CD4-positive, alpha-beta T cell treated with Interleukin-1 beta for 1 hour (primary cell): ENCODE results near the gene PDZD2.
A peak's percentile ranks its signal among the peaks of the same experiment; 100 is the strongest.
"Not testable (repeated sequence)": the region's sequence is repeated elsewhere in the genome, so short reads cannot be mapped to it uniquely, and the experiment has no call there.

Source experiments
- DNase-seq, 2 donors: peaks; one replicate each; pipeline ENCODE4 v3.0.0-alpha.2; 2020 to 2022

The PDZD2 gene

DNA sequence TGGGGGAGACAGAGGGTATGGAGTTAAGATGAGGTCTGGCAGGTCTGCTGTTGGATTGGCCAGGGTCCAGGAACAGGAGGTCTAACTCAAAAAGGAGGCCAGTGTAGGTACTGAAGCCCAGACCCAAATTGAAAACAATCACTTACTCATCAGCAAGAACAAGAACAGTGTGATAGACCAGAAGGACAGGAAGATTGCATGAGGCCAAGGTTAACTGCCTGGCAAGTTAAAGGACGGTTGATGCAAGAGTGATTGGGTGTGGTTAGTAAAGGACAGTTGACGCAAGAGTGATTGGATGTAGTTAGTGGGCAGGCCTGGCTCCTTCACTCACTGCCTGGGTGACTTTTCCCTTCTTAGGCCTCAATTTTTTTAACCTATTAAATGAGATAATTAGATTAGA, 132.6 kb downstream of the PDZD2 start:
- no peak for DNase-seq

DNA sequence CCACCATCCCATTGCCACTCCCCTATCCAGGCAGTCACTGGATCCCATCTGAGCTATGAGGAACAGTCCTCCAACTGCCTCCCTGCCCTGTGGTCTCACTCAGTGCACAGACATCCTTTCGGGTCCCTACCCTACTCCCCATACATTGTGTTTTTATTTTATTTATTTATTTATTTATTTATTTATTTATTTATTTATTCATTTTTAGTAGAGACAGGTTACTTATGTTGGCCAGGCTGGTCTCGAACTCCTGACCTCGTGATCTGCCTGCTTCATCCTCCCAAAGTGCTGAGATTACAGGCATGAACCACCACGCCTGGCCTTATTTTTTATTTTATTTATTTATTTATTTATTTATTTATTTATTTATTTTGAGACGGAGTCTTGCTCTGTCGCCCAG, 137.4 kb downstream of the PDZD2 start:
- not testable (repeated sequence) for DNase-seq

DNA sequence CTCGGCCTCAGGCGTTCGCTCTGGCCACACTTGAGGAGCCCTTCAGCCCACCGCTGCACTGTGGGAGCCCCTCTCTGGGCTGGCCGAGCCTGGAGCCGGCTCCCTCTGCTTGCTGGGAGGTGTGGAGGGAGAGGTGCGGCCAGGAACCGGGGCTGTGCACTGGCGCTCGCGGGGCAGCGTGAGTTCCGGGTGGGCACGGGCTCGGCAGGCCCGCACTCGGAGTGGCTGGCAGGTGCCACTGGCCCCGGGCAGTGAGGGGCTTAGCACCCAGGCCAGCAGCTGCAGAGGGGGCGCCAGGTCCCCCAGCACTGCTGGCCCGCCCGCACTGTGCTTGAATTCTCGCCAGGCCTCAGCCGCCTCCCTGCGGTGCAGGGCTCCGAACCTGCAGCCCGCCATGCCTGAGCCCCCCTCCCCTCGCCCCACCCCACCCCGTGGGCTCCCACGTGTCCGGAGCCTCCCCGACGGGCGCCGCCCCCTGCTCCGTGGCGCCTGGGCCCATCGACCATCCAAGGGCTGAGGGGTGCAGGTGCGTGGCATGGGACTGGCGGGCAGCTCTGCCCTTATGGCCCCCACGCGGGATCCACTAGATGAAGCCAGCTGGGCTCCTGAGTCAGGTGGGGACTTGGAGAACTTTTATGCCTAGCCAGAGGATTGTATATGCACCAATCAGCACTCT, 138.2 kb downstream of the PDZD2 start:
- no peak for DNase-seq

DNA sequence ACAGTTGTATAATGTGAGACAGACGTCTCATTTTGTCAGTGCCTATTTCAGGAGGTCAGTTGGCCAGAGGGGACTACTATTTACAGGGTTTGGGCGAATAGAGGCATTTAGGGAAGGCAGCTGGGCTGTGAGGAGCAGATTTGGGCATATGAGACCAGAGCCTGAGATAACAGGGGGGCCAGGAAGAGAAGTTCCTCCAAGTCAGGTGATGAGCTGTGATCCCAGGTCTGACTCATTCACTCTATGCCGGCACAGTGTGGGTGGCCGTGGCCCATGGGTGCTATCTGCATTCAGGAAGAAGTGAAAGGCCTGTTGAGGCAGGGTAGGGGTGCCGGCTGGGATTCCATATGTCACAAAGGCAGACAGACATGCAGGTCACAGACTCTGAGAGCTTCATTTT, 142.8 kb downstream of the PDZD2 start:
- DNase-seq: no peak

DNA sequence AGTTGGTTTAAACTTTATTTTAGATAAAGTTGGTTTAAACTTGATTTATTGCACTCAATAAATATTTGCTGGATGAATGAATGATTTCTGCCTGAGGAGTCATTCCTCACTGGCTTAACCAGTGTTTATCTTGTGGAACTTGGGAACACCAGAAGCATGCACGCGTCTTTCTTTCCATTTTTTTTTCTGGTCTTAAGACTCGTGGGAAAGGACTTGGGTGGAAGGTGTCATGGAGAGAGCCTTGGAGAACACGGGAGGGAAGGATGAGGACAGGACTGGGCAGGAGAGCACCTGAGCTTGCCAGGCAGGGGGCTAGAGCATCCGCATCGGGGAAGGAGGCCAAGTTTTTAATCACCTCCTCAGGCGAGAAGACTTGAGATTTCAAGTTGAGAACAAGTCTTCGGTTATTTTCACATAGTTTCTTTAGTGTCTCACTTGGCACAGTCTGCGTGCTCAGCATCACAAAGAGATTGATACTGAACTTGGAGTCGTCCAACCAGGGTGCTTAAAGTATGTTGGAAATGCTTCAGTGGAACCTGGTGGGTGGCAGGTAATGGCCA, 144.2 kb downstream of the PDZD2 start:
- no peak for DNase-seq

DNA sequence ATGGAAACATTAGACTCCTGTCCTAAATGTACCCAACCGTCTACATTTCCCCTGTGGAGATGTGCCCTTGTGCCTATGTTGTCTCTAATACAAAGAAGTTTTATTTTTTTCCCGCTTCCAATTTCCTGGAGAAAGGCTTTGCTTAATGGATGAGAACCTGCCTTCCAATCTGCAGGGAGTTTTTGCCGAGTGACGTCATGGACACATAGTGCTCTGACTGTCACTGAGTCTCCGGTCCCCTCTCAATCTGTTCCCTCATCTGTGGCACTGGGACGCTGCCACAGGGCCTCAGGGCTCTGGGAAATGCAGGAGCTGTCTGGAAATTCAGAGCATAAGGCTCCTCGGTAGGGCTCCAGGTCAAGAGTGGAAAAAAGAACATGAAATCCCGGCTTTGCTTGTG, 144.8 kb downstream of the PDZD2 start:
- no peak for DNase-seq

DNA sequence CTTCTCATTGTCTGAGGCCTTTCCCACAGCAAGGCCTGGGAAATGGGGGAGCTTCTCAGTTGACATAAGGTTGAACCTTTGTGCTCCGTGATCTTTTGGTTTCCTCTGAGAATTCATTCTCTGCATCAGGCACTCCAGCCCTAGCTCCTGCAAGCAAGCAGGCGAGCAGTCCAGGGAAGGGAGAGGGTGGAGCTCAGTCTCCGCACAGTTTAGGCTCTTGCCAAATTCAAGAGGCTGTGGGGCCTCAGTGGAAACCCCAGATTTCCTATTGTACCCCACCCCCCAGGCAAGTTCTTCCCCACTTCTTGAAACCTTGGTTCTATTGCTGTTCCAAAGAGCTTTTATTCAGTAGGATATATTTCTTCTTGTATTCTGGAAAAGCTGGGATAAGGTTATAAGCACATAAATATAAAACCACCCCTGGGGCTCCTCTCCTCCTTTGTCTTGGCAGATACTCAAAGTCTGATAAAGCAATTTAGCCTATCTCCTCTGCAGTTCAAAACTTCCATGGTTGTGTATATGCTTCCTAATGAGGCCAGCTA, 147.2 kb downstream of the PDZD2 start:
- no peak for DNase-seq

DNA sequence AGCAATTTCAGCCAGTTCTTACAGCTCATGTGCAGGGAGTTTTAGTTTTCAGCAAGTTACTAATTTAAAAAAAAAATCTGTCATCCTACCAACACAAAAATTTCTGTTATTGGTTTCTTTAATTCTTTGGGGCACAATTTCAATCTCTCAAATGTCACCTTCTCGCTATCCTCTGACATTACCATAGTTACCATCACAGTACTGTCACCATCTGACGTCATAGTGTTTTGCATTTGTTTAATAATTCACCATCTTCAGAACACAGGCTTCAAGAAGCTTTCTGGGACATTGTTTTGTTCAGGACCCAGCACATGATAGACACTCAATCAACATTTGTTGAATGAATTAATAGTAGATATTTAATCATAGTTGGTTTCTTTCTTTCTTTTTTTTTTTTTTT, 155.1 kb downstream of the PDZD2 start:
- DNase-seq: no peak

DNA sequence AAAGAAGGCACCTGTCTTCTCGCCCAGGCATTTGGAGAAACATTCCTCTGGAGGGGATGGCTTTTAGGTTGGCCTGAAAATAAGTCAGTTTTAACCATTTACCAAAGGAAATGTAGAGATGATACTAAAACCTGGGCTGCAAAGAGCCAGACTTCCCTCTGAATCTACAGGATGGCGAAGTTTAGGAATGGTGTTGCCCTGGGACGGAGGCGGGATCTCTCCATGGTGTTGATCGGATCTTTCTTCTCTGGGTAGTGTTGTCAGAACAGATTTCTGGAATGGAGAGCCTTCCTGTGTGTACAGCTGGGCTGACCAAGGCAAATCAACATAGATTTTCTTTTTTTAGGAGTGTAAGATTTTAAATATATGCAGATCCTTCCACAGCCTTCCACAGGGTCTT, 159.2 kb downstream of the PDZD2 start:
- DNase-seq: no peak

DNA sequence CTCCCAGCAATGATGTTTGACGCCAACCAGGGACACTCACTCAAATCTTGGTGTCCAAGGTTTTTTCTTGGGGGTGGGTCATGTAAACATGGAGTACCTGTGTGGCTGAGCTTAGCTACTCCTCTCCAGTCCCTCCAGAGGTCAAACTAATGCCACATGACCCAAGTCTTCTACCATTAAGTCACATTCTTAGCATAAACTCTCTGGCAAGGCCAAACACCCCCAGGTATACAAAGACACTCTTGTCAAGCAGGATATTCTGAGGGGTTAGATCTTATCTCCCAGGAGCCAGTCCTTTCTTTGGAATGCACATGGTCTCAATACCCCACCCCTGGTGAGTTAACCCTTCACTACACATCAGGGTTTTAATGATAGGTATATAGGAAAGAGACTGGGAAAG, 161.4 kb downstream of the PDZD2 start:
- no peak for DNase-seq

DNA sequence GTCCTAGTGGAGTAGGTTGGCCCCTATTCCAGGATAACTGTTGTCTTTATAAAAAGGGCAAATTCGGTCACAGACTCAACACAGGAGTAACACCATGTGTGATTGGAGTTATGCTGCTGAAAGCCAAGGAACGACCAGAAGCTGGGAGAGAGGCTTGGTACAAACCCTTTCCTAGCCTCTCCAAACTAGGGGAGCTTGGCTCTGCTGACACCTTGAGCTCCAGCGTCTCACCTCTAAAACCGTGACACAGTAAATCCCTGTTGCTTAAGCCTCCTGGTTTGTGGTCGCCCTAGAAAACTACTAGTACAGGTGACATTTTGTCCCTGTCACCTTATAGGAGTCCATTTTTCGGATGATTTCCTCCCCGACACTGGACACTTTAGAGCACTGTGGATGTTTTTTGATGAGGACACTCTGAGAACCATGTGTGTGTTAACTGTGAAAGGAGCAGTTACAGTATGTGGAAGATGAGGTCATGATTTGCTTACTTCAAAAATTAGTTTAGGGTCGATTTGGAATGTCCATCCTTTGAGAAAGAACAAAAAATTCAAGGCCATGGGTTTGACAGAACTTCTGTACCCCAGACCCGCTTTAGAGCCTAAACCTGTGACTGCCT, 167.0 kb downstream of the PDZD2 start:
- no peak for DNase-seq

DNA sequence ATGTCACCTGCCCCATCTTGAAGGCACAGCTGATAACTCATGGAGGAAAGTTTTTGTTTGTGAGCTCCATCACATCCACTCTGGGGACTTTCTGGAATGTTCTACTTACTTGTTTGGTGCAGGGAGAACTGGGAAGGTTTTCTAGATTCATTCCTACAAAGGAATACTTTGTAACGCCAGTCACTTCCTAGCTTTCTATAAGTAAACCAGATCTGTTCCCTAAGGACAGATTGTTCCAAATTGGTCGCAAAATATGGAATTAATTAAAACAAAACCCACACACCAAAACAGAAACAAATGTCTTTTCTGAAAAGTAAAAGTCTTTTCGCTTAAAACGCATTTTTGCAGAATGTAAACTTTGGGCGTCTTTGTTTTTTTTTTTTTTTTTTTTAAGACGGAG, 167.6 kb downstream of the PDZD2 start:
- DNase-seq: no peak

DNA sequence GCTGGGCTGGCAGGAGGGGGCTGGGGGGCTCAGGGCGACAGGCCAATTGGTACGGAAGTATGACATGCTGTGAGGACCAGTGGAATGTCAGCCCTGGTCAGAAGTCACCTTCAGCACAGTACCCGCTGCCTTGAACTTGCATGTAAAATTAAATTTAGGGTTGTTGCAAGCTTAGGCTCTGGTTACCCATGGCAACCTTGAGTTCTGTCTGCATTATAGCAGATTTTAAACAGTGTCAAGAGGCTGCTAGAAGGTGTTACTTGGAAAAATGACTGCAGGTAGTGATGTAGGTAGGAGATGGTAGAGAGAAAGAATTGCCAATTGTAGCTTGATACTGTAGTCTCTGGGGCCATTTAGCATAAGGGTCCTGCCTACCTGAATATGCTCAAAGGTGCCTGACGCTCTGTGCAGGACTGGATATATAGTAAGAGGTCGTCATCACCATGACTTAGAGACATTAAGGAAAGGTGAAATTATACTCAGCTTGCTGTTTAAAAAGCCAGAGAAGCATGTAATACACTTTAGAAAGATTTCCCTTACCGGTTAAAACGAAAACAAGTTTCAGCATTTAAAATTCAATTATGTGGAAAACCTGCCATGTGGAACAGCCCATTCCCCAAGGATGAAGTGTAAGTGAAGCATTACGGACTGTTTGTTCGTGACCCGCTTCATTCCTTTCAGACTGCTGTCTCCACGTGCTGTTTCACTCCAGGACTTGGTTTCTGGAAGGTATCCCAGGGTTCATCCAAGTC, 169.0 kb downstream of the PDZD2 start:
- DNase-seq: no peak

DNA sequence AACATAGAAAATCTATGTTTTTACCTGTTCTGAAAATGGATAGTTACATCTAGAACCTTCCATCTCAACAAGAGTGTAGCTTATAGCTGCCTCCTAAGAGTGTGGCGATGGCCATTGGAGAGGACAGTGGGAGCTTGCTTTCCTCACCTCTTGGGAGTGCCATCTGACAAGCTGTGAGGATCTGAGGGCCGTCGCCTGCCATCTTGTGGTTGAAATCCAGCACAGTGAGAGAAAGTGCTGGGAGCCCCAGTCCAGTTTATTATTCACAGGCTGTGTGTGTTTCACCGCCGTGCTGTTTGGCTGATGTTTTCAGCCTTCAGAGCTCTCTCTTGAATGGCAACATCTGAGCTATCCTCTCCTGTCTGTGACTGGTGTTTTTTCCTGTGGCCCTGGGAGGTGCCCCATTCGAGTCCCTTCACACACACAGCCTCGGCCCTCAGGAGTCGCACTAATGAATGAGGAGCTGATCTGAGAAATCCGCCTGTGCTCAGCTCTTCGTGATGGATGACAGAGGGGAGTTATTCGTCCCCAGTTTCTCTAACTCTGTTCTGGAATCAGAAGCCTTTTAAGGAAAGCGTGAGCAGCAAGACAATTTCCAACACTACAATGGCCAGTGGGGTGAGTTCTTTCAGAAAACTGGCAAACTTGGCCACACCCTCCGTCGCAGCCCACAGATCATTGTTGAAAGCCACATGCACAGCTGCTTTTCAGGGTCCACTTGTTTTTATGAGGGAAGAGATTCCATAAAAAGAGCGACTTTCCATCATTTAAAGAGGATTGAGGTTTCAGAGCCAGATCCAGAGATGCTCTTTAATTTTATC, 170.3 kb downstream of the PDZD2 start:
- peak; percentile 7 to 11 for DNase-seq

DNA sequence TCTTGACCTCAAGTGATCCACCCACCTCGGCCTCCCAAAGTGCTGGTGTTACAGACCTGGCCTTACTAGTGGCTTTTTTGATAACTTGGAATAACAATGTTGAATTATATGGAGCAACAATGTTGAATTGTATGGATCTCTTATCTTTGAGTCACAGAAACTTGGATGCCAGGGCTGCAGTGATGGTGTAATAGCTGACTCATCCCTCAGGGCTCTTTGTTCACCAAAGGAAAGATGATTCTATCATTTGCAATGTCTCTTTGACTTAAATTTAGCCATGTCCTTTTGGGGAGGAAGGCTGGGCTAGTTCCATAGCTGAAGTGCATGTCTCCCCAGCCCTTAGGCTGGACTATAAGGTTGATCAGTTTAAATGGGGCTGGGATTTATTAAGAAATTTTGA, 172.3 kb downstream of the PDZD2 start:
- DNase-seq: no peak

DNA sequence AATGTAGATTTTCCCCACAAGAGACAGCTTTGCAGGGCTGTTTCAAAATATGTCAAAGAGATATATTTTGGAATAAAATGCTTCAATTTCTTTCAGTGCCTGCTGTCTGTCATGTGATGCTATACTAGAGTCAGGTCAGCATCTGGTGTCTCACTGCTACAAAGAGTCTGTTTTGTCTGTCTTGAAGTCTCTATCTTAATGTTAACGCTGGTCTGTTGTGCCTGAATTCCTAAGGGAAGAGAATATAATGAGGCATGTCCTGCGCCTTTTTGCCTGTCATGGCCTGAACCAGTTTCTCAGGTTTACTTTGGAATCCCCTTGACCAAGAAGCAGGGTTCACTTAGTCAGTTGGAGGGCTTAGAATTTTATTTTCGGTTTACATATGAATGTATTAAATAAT, 176.4 kb downstream of the PDZD2 start:
- no peak for DNase-seq

DNA sequence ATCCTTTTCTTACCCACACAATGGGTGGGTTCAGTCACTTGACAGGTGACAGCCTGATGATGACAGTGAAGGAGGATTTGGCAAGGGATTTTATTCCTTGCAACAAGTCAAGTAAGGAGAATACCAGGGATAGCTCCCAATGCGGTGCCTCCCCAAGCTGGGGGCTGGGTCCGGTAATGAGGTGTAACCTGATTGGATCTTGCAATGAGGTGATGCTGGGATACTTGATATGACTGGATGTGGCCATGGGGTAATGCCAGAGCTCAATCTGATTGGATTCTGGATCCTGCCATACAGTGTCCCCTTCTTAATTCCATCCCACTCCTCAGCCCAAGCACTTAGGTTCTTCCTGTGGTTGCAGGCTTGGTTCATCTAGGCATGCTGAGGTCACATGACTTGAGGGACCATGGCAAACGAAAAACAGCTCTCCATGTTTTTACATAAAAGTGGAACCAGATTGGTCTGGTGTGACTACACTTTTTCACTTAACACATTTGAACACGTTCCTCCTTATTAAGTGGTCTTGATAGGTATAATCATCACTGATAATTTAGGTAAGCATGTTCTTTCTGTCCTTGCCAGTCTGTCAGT, 181.1 kb downstream of the PDZD2 start:
- DNase-seq: no peak

DNA sequence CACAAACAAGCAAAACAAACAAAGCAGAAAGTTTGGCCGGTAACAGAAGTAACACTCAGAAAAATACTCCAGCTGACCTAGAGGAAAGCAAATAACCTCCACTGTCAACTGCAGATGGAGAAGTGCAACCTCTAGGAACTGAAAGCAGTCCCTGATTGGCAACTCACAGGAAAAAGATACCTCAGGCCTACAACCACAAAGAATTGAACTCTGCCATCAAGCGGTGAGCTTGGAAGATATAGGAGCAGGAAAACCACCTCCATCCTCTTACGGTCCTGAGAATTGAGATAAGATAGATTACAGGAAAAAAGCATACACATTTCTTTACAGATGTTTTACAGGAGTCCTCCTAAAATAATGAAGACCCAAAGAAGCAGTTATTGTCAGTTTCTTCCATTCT, 184.5 kb downstream of the PDZD2 start:
- no peak for DNase-seq

DNA sequence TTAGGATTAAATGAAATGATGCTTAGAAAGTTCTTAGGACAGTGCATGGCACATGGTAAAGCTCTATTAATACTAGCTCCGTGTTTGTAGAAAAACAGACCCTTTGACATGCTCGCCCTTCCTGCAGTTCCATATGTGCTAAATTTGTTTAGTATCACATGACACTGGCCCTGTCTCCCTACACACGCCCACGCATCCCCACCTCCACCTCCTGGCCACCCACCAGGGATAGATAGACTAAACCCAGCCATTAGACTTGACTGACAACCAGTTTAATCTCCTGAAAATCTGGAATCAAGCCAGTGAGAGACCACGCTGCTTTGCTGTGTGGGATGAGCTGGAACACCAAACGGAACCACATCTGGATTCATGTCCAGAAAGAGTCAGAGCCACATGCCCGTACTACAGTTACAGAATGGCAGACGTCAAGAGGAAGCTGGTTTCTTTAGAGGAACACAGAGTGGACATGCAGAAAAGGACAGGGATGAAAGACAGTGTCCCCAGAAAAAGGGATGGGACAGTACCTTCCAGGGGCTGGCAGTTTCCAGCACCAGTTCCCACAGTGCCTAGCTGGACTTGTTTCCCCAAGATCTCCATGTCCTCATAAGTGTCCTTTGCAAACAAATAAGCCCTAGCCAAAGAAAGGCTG, 186.1 kb downstream of the PDZD2 start:
- no peak for DNase-seq

DNA sequence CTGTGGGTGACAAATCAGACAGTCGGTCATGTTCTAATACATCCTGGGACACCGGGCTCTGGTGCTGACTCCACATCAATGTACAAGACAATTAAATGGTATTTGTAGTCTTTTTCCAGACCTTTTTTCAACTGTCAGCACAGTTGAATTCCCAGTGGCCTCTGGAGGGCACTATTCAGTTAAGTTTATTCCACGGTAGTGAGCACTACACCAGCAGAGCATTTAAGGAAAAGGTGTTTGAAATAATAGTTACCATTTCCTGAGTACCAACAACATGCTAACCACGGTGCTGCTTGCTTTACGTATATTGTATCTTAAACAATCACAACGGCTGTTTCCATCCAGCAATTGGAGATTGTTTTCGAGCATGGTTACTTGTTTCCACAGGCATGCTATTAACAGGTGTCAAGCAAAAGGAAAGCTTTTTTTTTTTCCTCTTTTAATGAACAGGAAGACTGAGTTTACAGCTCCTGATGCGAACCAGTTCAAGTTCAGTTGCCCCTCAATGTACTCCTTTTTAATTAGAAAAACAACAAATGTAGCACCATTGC, 186.7 kb downstream of the PDZD2 start:
- peak; percentile 24 to 27 for DNase-seq

DNA sequence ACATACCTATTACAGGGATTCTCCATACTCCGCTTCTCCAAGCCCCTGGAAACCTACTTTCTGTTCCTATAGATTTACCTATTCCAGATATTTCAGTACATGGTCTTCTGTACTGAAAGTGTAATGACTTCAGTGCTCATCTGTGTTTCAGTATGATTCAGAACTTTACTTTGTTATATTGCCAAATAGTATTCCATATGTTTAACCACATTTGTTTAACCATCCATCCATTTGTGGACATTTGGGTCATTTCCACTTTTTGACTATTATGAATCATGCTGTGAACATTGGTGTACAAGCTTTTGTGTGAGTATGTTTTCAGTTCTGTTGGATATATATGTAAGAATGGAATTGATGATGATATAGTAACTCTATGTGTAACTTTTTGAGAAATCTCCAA, 188.9 kb downstream of the PDZD2 start:
- no peak for DNase-seq

DNA sequence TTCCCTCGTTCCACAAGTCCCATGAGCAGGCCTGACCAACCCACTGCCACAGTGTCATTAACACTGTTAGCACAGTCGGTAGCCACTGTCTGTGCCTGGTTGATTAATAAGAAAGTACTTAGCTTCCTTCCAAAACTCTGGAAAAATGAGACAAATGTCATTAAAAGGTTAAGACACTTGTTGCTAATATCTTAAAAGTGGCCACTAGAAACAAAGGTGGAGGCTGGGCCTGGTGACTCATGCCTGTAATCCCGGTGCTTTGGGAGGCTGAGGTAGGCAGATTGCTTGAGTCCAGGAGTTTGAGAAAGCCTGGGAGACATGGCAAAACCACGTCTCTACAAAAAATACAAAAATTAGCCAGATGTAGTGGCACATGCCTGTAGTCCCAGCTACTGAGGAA, 194.0 kb downstream of the PDZD2 start:
- no peak for DNase-seq
